Progenitor cell of endocrine pancreas (in vitro differentiated cells): ENCODE measurements around the gene CFAP53. TPM values are rescaled to one million over a fixed set of nuclear protein-coding genes. Genes with fewer than 3 reads are reported as not detected.
A peak's percentile ranks its signal among the peaks of the same experiment; 100 is the strongest.

Experiments
- DNase-seq: peaks from one replicate; pipeline ENCODE4 v3.0.0; 2021; ENCODE audit warnings: low spot score; ENCODE audit not compliant: unreplicated experiment
- H3K27ac Mint-ChIP-seq: 2 replicates; pipeline ENCODE4 v1.8.0; 2021; ENCODE audit warnings: mild to moderate bottlenecking, moderate library complexity, mixed read lengths
- H3K27me3 Mint-ChIP-seq: 2 replicates; pipeline ENCODE4 v1.8.0; 2021; ENCODE audit warnings: mixed read lengths
- H3K36me3 Mint-ChIP-seq: 2 replicates; pipeline ENCODE4 v1.8.0; 2022; ENCODE audit warnings: mixed read lengths; ENCODE audit not compliant: insufficient read depth
- H3K4me1 Mint-ChIP-seq: 2 replicates; pipeline ENCODE4 v1.8.0; 2021; ENCODE audit warnings: low read depth, mixed read lengths
- H3K4me3 Mint-ChIP-seq: 2 replicates; pipeline ENCODE4 v1.8.0; 2021; ENCODE audit warnings: low read depth, mild to moderate bottlenecking, moderate library complexity, mixed read lengths
- H3K9me3 Mint-ChIP-seq: 2 replicates; pipeline ENCODE4 v1.8.0; 2021; ENCODE audit warnings: low read depth, mixed read lengths
- CTCF ChIP-seq: fragments of 200-600 bp; sonication (generic); IDR thresholded peaks from one replicate; pipeline ENCODE4 v1.5.0; 2021; ENCODE audit warnings: antibody characterized with exemption, mild to moderate bottlenecking; ENCODE audit not compliant: unreplicated experiment
- total RNA-seq: library from RNA; stranded (reverse); gene quantifications from 2 replicates; pipeline ENCODE4 v1.2.1, GENCODE V29; 2021

Gene CFAP53
- total RNA-seq, 1 donor from 2014 or later, result 1.7 TPM

GRCh38 chr18:50218432-50219197 lies 47.7 kb downstream of the CFAP53 start:
- no peak overlapping the region for H3K4me3 Mint-ChIP-seq

GRCh38 chr18:50209311-50209710 lies 57.0 kb downstream of the CFAP53 start:
- Mint-ChIP-seq H3K27ac (no peak overlapping the region), H3K4me1 (peaks cover 7% of the 10 kb centered on the region), H3K27me3 (peaks cover 6% of the 10 kb centered on the region), H3K4me3 (no peak overlapping the region), H3K36me3 (no peaks in the 10 kb centered on the region), H3K9me3 (no peaks in the 10 kb centered on the region)
- TF ChIP-seq CTCF, result no peak
- DNase-seq, result no peak

More at GRCh38 chr18:50218432-50219197, 47.7 kb downstream of the CFAP53 start:
- peaks cover 2% of the 10 kb centered on the region for H3K4me1 Mint-ChIP-seq
- no peak overlapping the region for H3K27ac Mint-ChIP-seq
- DNase-seq, result no peak
- peak; percentile 45 for TF ChIP-seq CTCF
- peaks cover 13% of the 10 kb centered on the region for H3K36me3 Mint-ChIP-seq
- H3K9me3 Mint-ChIP-seq, result peaks cover 24% of the 10 kb centered on the region
- peaks cover 6% of the 10 kb centered on the region for H3K27me3 Mint-ChIP-seq

GRCh38 chr18:50207722-50208121 lies 58.6 kb downstream of the CFAP53 start:
- no peak for DNase-seq
- H3K9me3 Mint-ChIP-seq, result no peaks in the 10 kb centered on the region
- no peak overlapping the region for H3K27ac Mint-ChIP-seq
- peaks cover 2% of the 10 kb centered on the region for H3K4me1 Mint-ChIP-seq
- H3K4me3 Mint-ChIP-seq, result no peak overlapping the region
- H3K36me3 Mint-ChIP-seq, result no peaks in the 10 kb centered on the region
- TF ChIP-seq CTCF, result no peak
- H3K27me3 Mint-ChIP-seq, result peaks cover 20% of the 10 kb centered on the region

- H3K36me3 Mint-ChIP-seq, result no peaks in the 10 kb centered on the region
- peaks cover 30% of the 10 kb centered on the region for H3K27me3 Mint-ChIP-seq
- H3K27ac Mint-ChIP-seq, result no peak overlapping the region
- H3K4me1 Mint-ChIP-seq, result peaks cover 1% of the 10 kb centered on the region
- peak overlapping the region; percentile 51 for H3K4me3 Mint-ChIP-seq
- DNase-seq, result peak; percentile 41
- H3K9me3 Mint-ChIP-seq, result no peaks in the 10 kb centered on the region
- peak; percentile 78 for TF ChIP-seq CTCF
These were observed 62.3 kb downstream of the CFAP53 start for GRCh38 chr18:50203801-50204604.

GRCh38 chr18:50201476-50202018 lies 64.7 kb downstream of the CFAP53 start:
- no peak for TF ChIP-seq CTCF
- Mint-ChIP-seq H3K36me3 (no peaks in the 10 kb centered on the region), H3K4me3 (no peak overlapping the region), H3K27me3 (peaks cover 43% of the 10 kb centered on the region), H3K27ac (no peak overlapping the region), H3K9me3 (no peaks in the 10 kb centered on the region), H3K4me1 (peaks cover 1% of the 10 kb centered on the region)
- DNase-seq, result no peak
